ENCODE measurements around the gene ALS2.
"Not testable (repeated sequence)": the region's sequence is repeated elsewhere in the genome, so short reads cannot be mapped to it uniquely, and the experiment has no call there.

ALS2 gene

DNA sequence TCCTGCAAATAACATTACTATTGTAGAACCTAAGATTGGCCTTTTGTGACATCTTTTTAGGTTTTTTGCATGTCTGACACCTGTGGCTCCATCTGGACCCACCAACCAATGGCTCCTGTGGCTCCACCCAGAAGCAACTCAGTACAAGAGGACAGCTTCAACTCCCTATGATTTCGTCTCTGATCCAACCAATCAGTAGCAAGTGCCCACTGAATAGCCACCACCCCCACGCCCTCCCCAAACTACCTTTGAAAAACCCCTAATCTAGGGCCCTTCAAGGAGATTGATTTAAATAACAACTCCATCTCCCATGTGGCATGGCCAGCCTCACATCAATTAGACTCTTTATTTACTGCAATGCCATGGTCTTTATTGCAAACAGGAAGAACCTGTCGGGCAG lies 105.9 kb downstream of the ALS2 start:
- DNase-seq (ENCODE audit: low read depth in 2 of 2) = no peak

DNA sequence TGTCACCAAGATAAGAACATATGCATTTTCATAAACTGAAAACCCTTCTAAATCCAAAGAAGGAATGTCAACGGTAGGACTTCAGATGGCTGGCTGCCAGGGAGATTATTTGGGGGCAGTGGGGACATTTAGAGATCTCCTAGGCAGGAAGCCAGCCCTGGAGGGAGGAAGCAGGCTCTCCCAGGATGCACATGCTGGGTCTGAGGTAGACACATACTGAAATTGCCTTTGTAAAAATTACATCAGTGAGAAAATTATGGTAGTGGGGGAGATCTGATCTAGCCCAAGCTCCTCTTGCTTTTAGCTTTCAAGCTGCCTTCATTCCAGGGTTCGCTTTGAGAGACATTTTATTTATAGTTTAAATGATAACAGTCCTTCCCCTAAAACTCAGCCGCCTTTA lies 106.4 kb downstream of the ALS2 start:
- DNase-seq (ENCODE audit: low read depth in 2 of 2) = no peak

DNA sequence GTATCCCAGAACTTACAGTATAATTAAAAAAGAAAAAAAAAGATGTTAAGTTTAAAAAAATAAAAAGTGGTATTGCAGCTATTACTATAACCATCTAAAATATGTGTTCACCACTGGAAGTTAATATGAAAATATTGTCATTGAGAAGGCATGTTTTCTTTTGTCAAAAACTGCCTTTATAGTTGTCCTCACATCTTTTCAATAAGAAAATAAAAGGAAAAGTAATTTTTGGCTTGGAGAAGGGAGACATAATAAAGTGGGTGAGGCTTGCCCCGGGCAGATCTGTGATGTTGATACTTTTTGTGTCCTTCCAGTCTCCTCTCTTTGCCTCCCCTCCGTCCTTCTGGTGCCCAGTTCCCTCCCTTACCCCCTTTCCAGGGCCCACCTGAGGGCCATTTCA lies 107.2 kb downstream of the ALS2 start:
- no peak for DNase-seq (ENCODE audit: low read depth in 2 of 2)

DNA sequence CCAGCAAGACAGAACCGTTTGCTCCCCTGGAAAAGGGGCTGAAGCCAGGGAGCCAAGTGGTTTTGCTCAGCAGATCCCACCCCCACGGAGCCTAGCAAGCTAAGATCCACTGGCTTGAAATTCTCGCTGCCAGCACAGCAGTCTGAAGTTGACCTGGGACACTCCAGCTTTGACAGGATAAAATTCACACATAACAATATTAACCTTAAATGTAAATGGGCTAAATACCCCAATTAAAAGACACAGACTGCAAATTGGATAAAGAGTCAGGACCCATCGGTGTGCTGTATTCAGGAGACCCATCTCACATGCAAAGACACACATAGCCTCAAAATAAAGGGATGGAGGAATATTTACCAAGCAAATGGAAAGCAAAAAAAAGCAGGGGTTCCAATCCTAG lies 109.5 kb downstream of the ALS2 start:
- DNase-seq (ENCODE audit: low read depth in 2 of 2) = not testable (repeated sequence)

DNA sequence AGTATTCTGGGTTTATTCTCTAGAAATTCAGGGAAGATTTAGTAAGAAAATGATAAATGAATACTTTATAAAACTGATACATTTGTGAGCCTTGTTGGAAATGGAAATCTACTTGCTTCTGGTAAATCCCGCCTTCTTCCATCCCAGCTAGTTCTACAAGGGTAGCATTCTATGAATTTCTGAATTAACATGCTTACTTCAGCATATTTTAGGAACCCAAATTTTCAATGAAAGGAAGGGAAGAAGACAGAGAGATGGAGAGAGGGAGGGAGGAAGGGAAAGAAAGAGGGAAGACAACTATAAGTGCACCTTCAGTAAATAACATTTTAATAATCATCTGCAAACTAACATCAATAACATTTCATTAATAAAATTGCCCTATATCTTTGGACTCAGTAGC lies 110.9 kb downstream of the ALS2 start:
- no peak for DNase-seq (ENCODE audit: low read depth in 2 of 2)

DNA sequence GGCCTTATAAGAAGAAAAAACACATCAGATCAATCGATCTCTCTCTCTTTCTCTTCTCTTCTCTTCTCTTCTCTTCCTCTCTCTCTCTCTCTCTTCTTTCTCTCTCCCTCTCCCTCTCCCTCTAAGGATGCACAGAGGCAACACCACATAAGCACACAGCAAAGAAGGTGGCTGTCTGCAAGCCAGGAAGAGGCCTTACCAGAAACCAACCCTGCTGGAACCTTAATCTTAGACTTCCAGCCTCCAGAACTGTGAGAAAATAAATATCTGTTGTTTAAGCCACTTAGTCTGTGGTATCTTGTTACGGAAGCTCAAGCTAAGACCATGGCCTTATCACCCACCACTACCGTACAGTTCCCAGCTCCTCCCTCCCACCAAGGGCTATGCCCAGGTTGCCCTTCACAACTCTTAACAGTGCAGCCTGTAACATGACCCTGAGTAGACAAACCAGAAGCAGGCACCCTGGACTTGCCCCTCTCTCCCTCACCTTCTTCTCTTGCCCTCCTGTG lies 112.3 kb downstream of the ALS2 start:
- DNase-seq (ENCODE audit: low read depth in 2 of 2) = no peak

DNA sequence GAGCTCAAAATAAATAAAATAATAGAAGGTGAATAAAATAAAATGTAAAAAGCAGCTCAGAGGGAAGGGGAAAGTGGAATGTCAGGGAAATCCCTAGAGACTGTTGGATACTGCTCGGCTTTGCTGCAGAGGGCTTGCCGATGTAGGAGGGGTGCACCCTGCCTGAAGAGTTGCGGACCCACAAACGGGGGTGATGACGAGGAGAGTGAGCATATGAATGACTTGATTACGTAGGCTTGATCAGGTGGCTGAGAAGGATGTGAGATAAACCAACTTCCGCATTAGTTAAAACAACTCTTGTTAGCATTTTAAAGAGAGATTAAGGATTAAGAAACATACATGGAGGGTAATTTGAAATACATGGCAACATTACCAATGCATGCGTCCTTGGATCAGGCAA lies 116.4 kb downstream of the ALS2 start:
- no peak for DNase-seq (ENCODE audit: low read depth in 2 of 2)

DNA sequence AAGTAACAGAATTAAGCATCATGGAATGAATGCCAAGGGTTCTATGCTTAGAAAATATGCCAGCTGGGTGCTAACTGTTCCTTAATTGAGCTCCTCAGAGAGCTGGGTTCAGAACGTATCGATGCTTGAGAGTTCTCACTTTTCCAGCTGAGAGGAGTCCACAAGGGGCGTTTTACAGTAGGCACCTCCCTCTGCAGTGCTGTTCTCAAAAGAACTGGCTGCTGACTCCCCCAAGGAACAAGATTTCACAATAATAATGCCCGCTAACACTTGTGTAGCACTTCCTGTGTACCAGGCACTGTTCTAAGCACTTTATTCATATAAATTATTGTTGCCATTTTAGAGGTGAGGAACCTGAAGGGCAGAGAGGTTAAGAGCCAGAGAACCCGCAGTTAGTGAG lies 119.4 kb downstream of the ALS2 start:
- DNase-seq (ENCODE audit: low read depth in 2 of 2) = no peak

DNA sequence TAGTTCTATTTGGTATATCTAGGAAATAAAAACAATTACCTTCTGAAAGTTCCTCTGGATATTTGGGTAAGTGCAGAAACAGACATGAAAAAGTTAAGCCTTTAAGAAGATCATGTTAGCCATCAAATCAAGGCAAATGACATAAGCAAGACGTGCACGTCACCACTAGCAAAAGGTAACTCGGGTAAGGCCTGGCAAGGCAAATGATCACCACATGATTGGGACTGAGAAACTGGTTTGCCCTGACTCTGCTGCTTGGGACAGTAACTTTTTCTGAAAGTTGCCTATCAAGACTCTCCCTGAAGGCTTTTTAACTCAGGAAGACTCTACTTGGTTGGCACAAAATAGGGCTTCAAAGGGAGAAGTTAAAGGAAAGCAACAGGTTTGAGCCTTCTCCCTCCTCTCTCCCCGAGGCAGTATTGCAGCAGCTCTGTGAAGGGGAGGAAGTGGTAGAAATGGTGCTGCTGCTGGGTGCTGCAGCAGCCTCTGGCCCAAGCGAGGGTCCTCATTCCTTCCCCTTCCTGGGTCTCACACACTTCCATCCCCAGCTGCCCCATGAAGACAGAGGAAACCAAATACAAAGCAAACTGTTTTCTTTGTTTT lies 120.3 kb downstream of the ALS2 start:
- no peak for DNase-seq (ENCODE audit: low read depth in 2 of 2)

DNA sequence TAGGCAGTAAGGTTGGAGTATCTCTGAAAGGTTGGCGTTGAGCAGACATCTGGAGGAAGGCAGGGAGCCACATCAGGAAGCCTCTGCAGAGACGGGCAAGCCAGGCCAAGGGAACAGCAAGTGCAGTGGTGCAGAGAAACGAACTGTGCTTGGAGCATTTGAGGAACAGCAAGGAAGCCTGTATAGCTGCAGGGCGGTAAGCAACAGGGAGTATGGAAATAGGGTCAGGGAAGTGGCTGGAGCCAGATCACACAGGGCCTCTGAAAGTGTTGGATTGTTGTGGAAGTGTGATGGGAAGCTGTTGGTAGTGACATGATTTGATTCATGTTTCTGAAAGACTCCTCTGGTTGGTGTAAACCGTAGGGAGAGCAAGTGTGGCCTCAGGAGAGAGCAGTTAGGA lies 124.0 kb downstream of the ALS2 start:
- DNase-seq (ENCODE audit: low read depth in 2 of 2) = no peak

DNA sequence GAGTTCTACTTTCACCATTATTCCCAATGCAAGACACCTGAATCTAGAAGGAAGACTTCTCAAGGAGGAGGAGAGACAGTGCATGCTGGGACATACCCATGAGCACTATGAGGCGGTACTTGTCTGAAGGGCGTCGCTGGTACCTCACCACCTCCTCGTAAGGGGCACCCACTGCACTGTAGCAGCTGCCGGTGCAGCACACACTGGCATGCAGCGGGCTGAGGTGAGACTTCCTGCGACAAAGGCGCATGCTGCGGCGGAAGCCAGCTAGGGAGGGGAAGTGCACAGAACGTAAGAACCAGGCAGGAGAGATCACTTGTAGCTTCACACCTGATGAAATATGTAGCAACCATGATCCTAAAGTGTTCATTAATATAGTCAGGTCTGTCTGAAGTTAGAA lies 124.6 kb downstream of the ALS2 start:
- DNase-seq (ENCODE audit: low read depth in 2 of 2) = no peak

DNA sequence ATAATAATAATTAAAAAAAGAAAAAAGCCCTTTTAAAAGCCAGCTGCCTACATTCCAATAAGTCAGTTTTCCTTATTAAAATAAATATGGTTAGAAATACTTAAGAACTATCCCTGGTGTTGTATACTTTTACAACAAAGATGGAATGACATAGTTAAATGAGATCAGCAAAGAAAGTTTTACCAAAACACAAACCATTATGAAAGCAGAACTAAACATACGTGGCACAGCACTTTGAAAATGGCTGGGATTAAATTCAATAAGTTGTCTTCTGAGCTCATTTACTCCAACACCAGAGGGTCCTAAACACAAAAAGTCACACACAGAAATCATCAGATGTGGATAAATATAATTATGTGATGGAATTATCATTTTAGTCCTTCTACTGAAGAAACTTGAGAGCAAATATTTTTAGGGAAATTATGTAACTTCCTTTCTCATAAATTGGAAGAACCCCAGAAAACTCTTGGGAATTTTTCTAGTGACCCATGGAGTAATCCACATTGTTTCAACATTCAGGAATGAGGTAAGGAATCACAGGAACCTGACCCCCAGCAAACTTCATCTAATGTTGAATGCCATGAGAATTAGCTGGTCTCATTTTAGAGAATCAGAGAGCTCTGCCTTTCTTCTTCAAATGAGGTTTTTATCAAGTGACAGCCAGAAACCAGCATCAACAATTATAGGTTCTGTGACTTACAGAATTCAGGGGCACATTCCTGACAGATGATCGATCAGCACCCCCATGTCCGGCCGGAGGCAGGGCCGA lies 125.9 kb downstream of the ALS2 start:
- peak; percentile 88 to 90 for DNase-seq (ENCODE audit: low read depth in 2 of 2)

DNA sequence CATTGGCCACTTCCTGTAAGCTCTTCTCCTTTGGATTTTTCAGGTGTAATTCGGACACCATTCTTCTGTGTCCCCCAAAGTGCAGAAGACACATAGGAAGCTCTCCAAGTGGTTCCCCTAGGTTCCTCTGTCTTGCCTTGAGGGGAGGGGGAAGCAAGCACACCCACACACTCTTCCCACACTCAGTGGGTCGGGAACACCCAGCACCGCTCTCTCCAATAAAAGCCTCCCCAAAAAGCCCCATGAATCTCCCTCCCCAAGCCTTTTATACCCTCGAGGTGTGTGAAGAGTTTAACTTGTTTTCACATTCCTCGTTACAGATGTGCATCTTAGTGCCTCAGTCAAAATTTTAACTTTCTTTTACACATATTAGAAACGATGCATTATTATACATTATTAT lies 127.5 kb downstream of the ALS2 start:
- DNase-seq (ENCODE audit: low read depth in 2 of 2) = no peak

Measured in fibroblast of skin of left biceps (primary cell).